IPS-11a (cell line): ENCODE data around the gene PPCDC.

ENCODE experiments used
- H3K4me3 ChIP-seq: one replicate; pipeline ENCODE4 v1.5.1; 2013; ENCODE audit warnings: low read depth, low read length, control low read depth

PPCDC gene

GRCh38 chr15:75008629-75009326 is 14.6 kb upstream of the PPCDC start:
- no peak overlapping the region for H3K4me3 ChIP-seq

DNA sequence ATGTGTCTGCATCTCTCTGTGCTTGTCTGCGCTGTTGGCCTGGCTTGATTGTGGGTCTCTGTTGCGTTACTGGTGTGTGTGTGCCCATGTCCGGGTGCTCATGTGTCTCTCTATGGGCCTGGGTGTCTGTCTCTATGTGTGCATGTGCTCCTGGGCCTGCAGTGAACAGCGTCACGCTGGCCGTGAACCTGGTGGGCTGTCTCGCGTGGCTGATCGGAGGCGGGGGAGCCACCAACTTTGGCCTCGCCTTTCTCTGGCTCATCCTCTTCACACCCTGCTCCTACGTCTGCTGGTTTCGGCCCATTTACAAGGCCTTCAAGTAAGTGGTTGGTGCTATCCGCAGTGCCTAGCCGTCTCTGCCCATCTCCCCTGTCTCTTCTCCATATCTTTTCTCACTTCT is 7.0 kb upstream of the PPCDC start:
- no peak overlapping the region for H3K4me3 ChIP-seq

DNA sequence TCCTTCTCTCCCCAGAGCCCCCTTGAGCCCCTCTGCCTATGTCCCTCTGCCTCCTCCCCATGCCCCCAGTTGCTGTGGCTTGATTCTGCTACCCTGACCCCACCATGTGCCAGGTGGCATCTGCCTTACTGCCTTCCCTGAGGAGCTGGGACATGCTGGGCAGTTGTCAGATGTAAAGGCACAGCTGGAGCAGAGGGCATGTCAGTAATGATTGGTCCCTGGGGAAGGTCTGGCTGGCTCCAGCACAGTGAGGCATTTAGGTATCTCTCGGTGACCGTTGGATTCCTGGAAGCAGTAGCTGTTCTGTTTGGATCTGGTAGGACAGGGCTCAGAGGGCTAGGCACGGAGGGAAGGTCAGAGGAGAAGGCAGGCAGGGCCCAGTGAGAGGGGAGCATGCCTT is 3.5 kb upstream of the PPCDC start:
- H3K4me3 ChIP-seq, result no peak overlapping the region

DNA sequence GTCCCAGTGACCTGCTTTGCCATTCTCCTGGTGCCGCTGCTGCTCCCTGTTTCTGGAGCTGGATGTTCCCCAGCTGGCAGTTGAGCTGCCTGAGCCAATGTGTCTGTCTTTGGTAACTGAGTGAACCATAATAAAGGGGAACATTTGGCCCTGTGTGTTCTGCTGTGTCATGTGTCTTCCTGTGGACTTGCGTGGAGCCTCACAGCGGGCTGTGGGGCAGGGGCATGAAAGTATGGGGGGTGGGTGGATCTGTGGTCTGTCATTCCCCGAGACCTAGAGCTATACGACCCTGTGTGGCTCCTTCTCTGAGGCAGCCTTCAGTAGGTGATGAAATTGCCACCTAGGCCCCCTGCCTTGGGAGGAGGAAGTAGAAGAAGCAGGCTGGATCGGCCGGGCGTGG is 2.0 kb upstream of the PPCDC start:
- H3K4me3 ChIP-seq, result no peak overlapping the region

DNA sequence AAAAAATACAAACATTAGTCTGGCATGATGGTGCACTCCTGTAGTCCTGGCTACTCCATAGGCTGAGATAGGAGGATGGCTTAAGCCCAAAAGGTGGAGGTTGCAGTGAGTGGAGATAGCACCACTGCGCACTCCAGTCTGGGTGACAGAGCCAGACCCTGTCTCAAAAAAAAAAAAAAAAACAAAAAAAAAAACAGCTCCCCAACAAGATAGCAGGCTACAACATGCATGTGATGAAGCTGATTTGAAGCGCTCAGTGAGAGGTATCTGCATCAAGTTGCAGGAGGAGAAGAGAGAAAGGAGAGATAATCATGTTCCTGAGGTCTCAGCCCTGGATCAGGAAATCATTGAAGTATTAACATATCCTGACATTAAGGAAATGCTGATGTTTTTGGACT is 608 bp upstream of the PPCDC start:
- H3K4me3 ChIP-seq, result no peak overlapping the region

DNA sequence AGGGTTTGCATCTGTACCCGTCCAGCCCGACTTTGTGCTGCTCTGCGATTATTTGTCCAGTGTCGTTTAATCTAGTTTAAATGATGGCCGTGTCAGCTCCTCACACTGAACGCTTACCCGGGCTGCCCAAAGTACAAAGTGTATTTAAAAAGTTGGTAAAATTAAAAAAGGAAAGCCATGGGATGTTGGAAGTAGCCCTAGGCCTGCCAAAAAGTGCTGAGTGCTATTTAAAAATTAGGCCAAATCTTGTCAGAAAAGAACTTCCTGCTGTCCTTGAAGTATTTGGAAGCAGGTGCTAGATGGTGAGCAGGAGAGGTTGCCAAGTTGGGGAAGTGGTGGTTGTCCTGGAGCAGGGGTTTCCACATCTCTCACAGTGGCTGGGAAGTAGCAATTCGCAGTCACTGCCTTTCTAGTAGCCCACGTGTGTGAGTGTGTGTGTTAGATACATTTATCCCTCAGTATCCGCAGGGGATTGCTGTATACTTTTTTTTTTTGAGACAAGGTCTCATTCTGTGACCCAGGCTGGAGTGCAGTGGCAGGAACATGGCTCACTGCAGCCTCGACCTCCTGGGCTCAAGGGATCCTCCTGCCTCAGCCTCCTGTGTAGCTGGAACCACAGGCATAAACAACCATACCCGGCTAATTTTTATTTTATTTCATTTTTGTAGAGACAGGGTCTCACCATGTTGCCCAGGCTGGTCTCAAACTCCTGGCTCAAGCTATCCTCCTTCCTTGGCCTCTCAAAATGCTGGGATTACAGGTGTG is 664 bp downstream of the PPCDC start:
- H3K4me3 ChIP-seq, result peak overlapping the region; percentile 99

DNA sequence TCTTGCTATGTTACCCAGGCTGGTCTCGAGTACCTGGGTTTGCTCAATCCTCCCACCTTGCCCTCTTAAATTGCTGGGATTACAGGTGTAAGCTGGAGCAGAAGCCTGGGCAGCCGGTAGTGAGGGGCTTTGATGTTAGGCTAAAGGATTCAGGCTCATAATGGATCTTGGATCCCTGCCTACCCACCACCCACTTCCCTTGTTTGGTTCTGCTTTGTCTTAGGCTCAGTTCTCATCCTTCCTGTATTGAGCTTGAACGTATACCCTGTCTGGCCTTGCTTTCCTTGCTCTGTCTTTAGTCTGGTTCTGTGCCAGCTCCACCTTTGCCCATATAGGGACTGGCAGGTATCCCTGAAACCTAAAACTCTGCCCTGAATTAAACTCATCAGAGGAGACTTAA is 1.7 kb downstream of the PPCDC start:
- no peak overlapping the region for H3K4me3 ChIP-seq

DNA sequence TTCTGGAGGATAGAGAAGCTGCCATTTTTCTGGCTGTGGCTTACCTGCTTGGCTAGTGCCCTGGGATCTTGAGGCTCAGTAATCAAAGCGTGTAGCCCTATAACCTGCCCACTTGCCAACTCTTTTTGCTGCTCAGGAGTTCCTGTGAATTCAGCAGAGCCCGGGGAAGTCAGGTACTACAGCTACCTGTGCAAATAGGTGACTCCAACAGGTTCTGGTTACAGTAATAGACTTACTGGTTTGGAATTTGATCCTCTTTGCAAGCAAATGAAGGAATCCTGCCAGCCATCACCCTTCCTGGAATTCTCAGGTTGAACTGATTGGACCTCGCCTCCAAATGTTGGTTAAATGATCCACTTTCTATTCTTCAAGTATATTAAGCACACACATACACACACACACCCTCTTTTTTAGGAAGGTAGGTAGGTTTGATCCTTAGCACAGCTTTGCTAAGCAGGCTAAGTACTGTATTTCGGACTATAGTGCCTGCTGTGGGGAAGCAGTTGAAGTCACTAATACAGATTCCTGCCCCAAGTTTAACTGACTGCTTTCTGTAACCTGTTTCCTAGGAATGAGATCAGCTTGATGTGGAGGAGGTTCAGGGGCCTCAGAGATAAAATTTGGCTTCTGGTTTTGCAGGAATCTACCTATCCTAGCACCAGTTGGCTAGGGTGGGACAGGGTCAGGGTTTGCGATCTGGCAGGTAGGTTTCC is 2.3 kb downstream of the PPCDC start:
- no peak overlapping the region for H3K4me3 ChIP-seq

DNA sequence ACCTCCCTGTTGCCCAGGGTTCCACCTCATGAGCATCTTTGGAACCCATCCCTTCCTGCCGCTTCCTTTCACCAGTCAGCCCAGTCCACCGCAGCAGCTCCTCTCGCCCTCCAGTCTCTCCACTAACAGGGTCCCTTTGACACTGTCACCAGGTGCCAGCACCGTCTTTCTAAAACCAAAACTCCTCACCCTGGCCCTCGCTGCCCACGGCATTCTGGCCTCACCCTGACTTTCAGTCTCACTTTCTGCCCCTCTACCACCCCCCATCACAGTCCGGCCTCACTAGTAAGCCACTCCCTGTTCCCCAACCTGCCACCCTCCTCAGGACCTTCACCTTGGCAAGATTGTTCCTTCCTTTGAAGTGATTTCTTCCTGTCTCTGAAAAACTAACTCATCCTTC is 4.2 kb downstream of the PPCDC start:
- no peak overlapping the region for H3K4me3 ChIP-seq

DNA sequence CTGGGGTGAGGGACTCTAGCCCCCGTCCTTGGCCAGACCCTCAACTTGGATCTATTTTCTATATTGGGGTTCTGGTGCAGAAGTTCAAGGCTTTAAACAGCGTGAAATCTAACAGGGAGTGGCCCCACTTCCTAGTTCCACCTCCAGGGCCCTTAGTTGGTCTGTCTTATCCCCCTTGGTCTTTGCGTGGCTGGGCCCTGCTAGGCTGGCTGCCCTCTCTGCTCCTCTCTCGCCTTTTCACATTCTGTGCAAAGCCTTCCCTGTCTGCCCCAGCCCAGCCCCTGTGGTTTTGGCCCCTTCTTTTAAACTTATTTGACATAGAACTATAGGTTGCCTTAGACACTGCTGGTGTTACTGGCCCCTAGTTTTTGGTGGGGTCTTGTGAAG is 5.6 kb downstream of the PPCDC start:
- H3K4me3 ChIP-seq, result no peak overlapping the region

DNA sequence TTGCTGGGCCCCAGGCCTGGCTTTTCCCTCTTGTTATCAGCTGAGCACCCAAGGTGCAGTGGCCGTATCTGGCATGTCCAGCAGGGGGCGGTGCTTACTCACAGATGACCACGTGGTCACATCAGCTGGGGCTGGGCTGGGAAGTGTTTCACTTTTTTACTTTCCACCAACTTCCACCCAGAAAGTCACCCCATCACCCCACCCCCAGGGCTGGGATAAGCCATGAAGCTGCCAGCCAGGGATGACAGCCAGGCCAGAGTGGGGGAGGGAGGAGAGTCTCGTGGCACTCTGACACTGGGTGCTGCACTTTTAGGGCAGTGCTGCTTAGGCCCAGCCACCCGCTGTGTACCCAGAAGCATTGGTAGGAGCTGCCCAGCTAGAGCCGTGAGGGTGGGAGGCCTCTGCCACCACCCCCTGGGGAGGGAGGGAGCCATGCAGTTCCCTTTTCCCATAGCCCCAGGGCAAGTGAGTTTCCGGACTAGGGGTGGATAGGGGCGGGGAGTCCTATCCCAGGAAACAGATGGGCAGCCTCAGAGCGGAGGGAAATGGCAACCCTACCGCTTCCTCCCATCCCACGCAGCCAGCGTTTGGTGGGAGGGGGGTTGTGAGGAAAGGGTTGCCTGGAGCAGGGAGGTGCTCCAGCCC is 6.1 kb downstream of the PPCDC start:
- H3K4me3 ChIP-seq, result no peak overlapping the region

GRCh38 chr15:75030023-75030413 is 6.6 kb downstream of the PPCDC start:
- no peak overlapping the region for H3K4me3 ChIP-seq

DNA sequence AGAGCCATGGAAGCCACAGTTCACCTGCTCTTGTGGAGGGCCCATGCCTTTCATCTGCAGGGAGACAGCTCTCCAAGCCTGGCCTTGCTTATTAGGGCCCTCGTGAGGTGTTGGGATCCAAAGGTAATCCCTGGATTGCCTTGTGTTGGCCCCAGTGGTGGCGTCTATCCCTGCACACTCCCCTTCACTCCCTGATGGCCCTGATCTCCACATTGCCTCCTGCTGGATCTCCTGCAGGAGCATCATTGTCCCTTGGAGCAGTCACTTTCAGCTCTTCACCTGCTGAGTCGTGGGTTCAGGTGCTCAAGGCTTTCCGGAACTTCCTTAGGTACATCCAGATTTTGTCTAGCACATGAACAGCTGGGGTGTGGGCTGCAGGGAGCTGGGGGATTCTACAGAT is 7.0 kb downstream of the PPCDC start:
- H3K4me3 ChIP-seq, result no peak overlapping the region

- H3K4me3 ChIP-seq, result no peak overlapping the region
Observed at GRCh38 chr15:75031848-75032247, 8.5 kb downstream of the PPCDC start.

DNA sequence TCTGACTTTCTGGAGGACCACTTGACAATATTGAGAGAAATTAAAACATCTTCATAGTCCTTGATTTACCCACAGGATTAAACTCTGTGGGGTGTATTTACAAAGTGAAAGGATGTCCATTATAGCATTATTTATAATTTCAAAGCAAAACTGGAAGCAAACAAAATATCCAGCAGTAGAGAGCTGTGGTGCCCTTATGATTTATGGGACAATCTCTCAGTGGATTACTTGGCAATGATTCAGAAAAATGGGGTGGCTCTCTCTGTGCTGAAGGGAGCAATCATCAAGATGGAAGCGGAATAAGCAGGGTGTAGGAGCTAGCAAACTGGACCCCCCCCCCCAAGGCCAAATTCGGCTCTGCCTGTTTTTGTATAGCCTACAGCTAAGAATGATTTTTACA is 9.0 kb downstream of the PPCDC start:
- no peak overlapping the region for H3K4me3 ChIP-seq

- no peak overlapping the region for H3K4me3 ChIP-seq
Observed at GRCh38 chr15:75033809-75034208, 10.4 kb downstream of the PPCDC start.

DNA sequence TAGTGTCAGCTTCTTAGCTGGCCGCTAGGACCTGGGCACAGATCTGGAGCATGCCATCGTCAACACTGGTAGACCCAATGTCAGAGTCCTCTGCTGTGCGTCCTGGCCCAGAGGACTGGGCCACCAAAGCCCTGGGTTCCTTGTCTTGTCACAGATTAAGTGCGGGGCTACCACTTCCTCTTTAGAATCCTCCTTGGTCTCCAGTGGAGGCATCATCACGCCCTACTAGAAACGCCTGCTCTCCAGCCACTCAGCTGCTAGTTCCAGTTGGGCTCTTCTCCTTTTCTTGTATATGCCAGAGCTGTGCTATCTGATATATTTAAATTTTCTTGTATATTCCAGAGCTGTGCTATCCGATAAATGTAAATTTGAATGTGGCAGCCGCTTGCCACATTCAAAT is 11.2 kb downstream of the PPCDC start:
- H3K4me3 ChIP-seq, result no peak overlapping the region

DNA sequence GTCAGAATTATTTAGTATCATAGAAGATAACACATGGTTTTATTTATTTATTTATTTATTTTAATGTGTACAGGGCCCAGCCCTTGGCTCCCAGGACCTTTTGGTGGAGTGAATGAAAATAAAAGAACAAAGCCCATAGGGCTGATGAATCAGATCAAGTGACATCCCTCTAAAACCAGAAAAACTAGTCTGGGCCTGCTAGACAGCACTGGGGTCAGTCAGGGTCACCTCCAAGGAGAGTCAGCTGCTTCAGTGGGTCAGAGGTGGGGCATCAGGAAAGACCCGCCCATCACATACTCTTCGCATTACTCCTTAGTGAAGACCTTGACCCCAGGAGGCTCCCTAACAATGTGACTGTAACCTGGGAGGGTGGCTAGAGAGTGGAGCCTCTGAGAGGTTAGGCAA is 12.8 kb downstream of the PPCDC start:
- no peak overlapping the region for H3K4me3 ChIP-seq

DNA sequence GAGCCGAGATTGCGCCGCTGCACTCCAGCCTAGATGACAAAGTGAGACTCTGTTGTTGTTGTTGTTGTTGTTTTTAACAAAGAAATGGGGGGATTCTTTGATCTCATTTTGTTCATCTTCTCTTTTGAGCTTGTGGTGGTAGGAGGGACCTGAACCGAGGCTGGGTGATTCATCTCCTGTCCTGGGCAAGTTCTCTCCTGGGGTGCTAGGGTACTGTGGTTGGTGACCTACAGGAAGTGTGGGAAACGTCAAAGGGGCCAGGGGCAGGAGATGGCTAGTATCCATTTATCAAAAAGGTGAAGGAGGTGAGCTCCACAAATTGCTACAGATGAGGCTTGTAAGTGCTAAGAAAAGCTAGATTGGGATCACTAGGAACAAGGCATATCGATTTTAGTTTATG is 14.3 kb downstream of the PPCDC start:
- no peak overlapping the region for H3K4me3 ChIP-seq

DNA sequence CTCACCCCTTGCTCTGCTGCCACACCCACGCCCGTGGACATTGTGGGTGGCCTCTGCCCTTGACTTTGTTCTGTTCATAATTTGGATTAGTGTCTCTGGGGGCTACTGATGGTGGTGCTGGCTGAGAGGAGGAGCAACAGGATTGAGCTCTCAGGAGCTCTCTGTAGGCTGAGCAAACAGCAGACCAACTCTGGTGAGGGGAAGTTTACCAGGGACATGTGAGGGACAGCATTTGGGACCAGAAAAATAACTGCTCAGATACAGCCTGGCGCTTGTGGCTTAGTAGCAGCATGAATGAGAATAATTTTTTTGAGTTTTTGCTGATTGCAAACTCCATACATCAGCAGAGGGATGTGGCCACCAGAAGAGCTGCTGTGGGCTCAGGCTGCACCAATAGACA is 14.8 kb downstream of the PPCDC start:
- H3K4me3 ChIP-seq, result no peak overlapping the region

GRCh38 chr15:75042730-75043508 is 19.5 kb downstream of the PPCDC start:
- no peak overlapping the region for H3K4me3 ChIP-seq
